ENCODE results near the gene CDCP2. TPM values are rescaled to one million over a fixed set of nuclear protein-coding genes. Genes with fewer than 3 reads are reported as not detected.

Gene CDCP2
- total RNA-seq, 1 experiment from 2014 or later = not detected

DNA sequence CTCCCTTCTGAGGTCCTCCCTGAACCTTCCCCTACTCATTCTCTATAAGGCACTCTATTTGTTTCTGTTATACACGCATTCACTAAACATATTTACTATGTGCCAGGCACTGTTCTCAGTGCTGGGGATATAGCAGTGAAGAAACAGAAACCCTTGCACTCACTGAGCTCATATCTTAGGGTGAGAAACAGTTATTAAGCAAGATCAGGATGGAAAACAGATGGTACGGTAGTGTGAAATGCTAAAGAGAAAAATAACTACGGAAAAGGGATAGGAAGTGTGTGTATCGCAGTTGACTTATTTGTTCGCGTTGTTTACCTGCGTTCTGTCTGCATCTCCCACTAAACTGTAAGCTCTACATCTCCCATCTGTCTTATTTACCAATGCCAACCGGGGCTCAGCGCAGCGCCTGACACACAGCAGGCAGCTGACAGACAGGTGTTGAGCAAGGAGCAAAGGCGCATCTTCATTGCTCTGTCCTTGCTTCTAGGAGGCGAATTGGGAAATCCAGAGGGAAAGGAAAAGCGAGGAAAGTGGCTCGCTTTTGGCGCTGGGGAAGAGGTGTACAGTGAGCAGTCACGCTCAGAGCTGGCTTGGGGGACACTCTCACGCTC lies 46.5 kb upstream of the CDCP2 start (continued):
- TF ChIP-seq NFATC4 (CRISPR knock-in tag; IDR thresholded peaks at IDR 0.05) (no peak), JAZF1 (CRISPR knock-in tag; IDR thresholded peaks at IDR 0.05) (no peak), ZNF232 (CRISPR knock-in tag; IDR thresholded peaks at IDR 0.05) (no peak), NFE2L1 (CRISPR knock-in tag; IDR thresholded peaks at IDR 0.05) (0 out of 2 replicates have a peak, but pooled peaks have one; percentile 39)
- TF ChIP-seq, protein P1, sequence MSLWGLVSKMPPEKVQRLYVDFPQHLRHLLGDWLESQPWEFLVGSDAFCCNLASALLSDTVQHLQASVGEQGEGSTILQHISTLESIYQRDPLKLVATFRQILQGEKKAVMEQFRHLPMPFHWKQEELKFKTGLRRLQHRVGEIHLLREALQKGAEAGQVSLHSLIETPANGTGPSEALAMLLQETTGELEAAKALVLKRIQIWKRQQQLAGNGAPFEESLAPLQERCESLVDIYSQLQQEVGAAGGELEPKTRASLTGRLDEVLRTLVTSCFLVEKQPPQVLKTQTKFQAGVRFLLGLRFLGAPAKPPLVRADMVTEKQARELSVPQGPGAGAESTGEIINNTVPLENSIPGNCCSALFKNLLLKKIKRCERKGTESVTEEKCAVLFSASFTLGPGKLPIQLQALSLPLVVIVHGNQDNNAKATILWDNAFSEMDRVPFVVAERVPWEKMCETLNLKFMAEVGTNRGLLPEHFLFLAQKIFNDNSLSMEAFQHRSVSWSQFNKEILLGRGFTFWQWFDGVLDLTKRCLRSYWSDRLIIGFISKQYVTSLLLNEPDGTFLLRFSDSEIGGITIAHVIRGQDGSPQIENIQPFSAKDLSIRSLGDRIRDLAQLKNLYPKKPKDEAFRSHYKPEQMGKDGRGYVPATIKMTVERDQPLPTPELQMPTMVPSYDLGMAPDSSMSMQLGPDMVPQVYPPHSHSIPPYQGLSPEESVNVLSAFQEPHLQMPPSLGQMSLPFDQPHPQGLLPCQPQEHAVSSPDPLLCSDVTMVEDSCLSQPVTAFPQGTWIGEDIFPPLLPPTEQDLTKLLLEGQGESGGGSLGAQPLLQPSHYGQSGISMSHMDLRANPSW (CRISPR knock-in tag; conservative IDR thresholded peaks at IDR 0.05; ENCODE audit: low read depth) = no peak

DNA sequence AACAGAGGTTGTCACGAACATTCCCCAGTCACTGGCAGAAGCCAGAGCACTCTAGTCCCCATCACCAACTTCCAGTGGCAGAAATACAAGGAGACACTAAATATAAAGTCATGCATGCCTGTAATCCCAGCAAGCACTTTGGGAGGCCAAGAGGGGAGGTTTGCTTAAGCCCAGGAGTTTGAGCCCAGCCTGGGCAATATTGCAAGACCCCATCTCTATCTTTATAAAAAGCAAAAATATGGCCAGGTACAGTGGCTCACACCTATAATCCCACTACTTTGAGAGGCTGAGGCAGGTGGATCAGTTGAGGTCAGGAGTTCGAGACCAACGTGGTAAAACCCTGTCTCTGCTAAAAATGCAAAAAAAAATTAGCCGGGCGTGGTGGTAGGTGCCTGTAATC lies 40.7 kb upstream of the CDCP2 start:
- ChIA-PET CTCF (no interaction called here), POLR2A (no interaction called here)
- DNase-seq (ENCODE audit: low spot score) (no peak), ATAC-seq (no peak)
- no peaks in the 10 kb centered on the region for H3K4me1 Mint-ChIP-seq
- no peak overlapping the region for H3K27ac Mint-ChIP-seq
- H3K9me3 Mint-ChIP-seq = no peaks in the 10 kb centered on the region
- no peak for TF ChIP-seq RELA (CRISPR knock-in tag; IDR thresholded peaks at IDR 0.05; ENCODE audit: borderline replicate concordance)
- no peak for TF ChIP-seq ZNF396 (CRISPR knock-in tag; IDR thresholded peaks at IDR 0.05; ENCODE audit: borderline replicate concordance)
- TF ChIP-seq, protein P2, sequence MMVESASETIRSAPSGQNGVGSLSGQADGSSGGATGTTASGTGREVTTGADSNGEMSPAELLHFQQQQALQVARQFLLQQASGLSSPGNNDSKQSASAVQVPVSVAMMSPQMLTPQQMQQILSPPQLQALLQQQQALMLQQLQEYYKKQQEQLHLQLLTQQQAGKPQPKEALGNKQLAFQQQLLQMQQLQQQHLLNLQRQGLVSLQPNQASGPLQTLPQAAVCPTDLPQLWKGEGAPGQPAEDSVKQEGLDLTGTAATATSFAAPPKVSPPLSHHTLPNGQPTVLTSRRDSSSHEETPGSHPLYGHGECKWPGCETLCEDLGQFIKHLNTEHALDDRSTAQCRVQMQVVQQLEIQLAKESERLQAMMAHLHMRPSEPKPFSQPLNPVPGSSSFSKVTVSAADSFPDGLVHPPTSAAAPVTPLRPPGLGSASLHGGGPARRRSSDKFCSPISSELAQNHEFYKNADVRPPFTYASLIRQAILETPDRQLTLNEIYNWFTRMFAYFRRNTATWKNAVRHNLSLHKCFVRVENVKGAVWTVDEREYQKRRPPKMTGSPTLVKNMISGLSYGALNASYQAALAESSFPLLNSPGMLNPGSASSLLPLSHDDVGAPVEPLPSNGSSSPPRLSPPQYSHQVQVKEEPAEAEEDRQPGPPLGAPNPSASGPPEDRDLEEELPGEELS (CRISPR knock-in tag; IDR thresholded peaks at IDR 0.05) = no peak
- TF ChIP-seq, protein P1 (CRISPR knock-in tag; conservative IDR thresholded peaks at IDR 0.05; ENCODE audit: low read depth) = no peak
- TF ChIP-seq ZNF317 (CRISPR knock-in tag; IDR thresholded peaks at IDR 0.05; ENCODE audit: borderline replicate concordance, low read depth) = no peak
- TF ChIP-seq CBFB (CRISPR knock-in tag; IDR thresholded peaks at IDR 0.05; ENCODE audit: low read depth) = no peak
- TF ChIP-seq GTF2I (CRISPR knock-in tag; conservative IDR thresholded peaks at IDR 0.05) = no peak
- TF ChIP-seq NFYB (CRISPR knock-in tag; conservative IDR thresholded peaks at IDR 0.05; ENCODE audit: low read depth) = no peak
- no peak for TF ChIP-seq MXD4 (CRISPR knock-in tag; IDR thresholded peaks at IDR 0.05; ENCODE audit: borderline replicate concordance)
- no peak for TF ChIP-seq SMAD4 (CRISPR knock-in tag; IDR thresholded peaks at IDR 0.05)
- no peak for TF ChIP-seq TP53 (CRISPR knock-in tag; IDR thresholded peaks at IDR 0.05)
- TF ChIP-seq OVOL2 (CRISPR knock-in tag; IDR thresholded peaks at IDR 0.05; ENCODE audit: borderline replicate concordance) = no peak
- TF ChIP-seq ZNF423 (CRISPR knock-in tag; IDR thresholded peaks at IDR 0.05) = no peak
- TF ChIP-seq, protein P3, sequence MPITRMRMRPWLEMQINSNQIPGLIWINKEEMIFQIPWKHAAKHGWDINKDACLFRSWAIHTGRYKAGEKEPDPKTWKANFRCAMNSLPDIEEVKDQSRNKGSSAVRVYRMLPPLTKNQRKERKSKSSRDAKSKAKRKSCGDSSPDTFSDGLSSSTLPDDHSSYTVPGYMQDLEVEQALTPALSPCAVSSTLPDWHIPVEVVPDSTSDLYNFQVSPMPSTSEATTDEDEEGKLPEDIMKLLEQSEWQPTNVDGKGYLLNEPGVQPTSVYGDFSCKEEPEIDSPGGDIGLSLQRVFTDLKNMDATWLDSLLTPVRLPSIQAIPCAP (CRISPR knock-in tag; IDR thresholded peaks at IDR 0.05) = no peak
- TF ChIP-seq ZNF263 (CRISPR knock-in tag; IDR thresholded peaks at IDR 0.05; ENCODE audit: low read depth) = no peak
- TF ChIP-seq ZNF232 (CRISPR knock-in tag; IDR thresholded peaks at IDR 0.05) = no peak
- no peak overlapping the region for H3K4me3 Mint-ChIP-seq
- peaks cover 13% of the 10 kb centered on the region; the same call in 1 of the 2 replicates for H3K36me3 Mint-ChIP-seq
- no peaks in the 10 kb centered on the region for H3K27me3 Mint-ChIP-seq (ENCODE audit: low read depth)

All from WTC11 (cell line).